IMR-90 (cell line): ENCODE measurements around the gene RMND5B. TPM values are rescaled to one million over a fixed set of nuclear protein-coding genes. Genes with fewer than 3 reads are reported as not detected.

ENCODE experiments used
- ATAC-seq: fragments of 200-7000 bp; cut with Tn5 transposase; 2 replicates; pipeline ENCODE4 v1.9.1; 2020; ENCODE audit warnings: low read depth, mild to moderate bottlenecking, moderate library complexity
- BruUV-seq: library from RNA; stranded (reverse); fragments of 400-500 nt; replicated peaks from 2 replicates; lab custom pipeline; 2021; lab: Mats Ljungman, UMichigan
- CTCF ChIA-PET: fragments of 300-600 bp; formaldehyde crosslinking; extraction: SDS; loops from one replicate; lab custom pipeline; 2021; ENCODE audit warnings: antibody characterized with exemption; lab: Yijun Ruan, JAX
- POLR2A ChIA-PET: fragments of 300-600 bp; sonication (Branson Sonifier 250); formaldehyde crosslinking; loops from one replicate; lab custom pipeline; 2022; ENCODE audit warnings: antibody characterized with exemption; ENCODE audit not compliant: unreplicated experiment; lab: Charles Lee
- DNase-seq: peaks from one replicate; pipeline ENCODE4 v3.0.0; 2013
- H2AFZ ChIP-seq: replicated peaks from 2 replicates; pipeline ENCODE3; 2013; ENCODE audit warnings: low read length, mild to moderate bottlenecking; ENCODE audit not compliant: poor library complexity
- H2AK5ac ChIP-seq: 2 replicates; pipeline ENCODE4 v1.6.1; 2013; ENCODE audit warnings: low read depth, low read length, inconsistent platforms
- H2AK9ac ChIP-seq: replicated peaks from 2 replicates; pipeline ENCODE3; 2013; ENCODE audit warnings: mild to moderate bottlenecking, low read depth, low read length, moderate library complexity; ENCODE audit not compliant: poor library complexity
- H2BK120ac ChIP-seq: 2 replicates; pipeline ENCODE4 v1.6.1; 2013; ENCODE audit warnings: low read depth, low read length, inconsistent platforms
- H2BK15ac ChIP-seq: 3 replicates; pipeline ENCODE4 v1.6.1; 2013; ENCODE audit warnings: low read depth, low read length, inconsistent platforms
- H2BK20ac ChIP-seq: 2 replicates; pipeline ENCODE4 v1.6.1; 2013; ENCODE audit warnings: low read depth, mild to moderate bottlenecking, inconsistent platforms, low read length, moderate library complexity
- H2BK5ac ChIP-seq: 2 replicates; pipeline ENCODE4 v1.6.1; 2013; ENCODE audit warnings: mild to moderate bottlenecking, low read depth, low read length, inconsistent platforms; ENCODE audit not compliant: poor library complexity, severe bottlenecking
- H3K14ac ChIP-seq: replicated peaks from 2 replicates; pipeline ENCODE4 v1.6.1; 2013; ENCODE audit warnings: low read depth, low read length, inconsistent platforms
- H3K18ac ChIP-seq: 2 replicates; pipeline ENCODE4 v1.6.1; 2013; ENCODE audit warnings: low read depth, low read length, control low read depth
- H3K23ac ChIP-seq: 2 replicates; pipeline ENCODE4 v1.6.1; 2013; ENCODE audit warnings: low read depth, low read length, inconsistent platforms
- H3K27ac ChIP-seq: 2 replicates; pipeline ENCODE4 v1.5.1; 2013; ENCODE audit warnings: mild to moderate bottlenecking, control low read depth, low read length; ENCODE audit not compliant: insufficient read depth
- H3K27me3 ChIP-seq: 2 replicates; pipeline ENCODE4 v1.6.1; 2013; ENCODE audit warnings: low read length; ENCODE audit not compliant: control insufficient read depth, insufficient read depth
- H3K36me3 ChIP-seq: 2 replicates; pipeline ENCODE4 v1.6.1; 2013; ENCODE audit warnings: low read length, mixed read lengths; ENCODE audit not compliant: control insufficient read depth, insufficient read depth
- H3K4ac ChIP-seq: 2 replicates; pipeline ENCODE4 v1.6.1; 2013; ENCODE audit warnings: low read depth, low read length, inconsistent platforms
- H3K4me1 ChIP-seq: 2 replicates; pipeline ENCODE4 v1.6.1; 2013; ENCODE audit warnings: low read length, mixed read lengths; ENCODE audit not compliant: control insufficient read depth, insufficient read depth
- H3K4me2 ChIP-seq: 2 replicates; pipeline ENCODE4 v1.6.1; 2013; ENCODE audit warnings: low read depth, mild to moderate bottlenecking, control low read depth, low read length, moderate library complexity
- H3K4me3 ChIP-seq: 2 replicates; pipeline ENCODE4 v1.5.1; 2013; ENCODE audit warnings: low read depth, mild to moderate bottlenecking, control low read depth, low read length, moderate library complexity; ENCODE audit not compliant: insufficient read depth
- H3K56ac ChIP-seq: 2 replicates; pipeline ENCODE4 v1.6.1; 2013; ENCODE audit warnings: low read length, inconsistent platforms; ENCODE audit not compliant: insufficient read depth; ENCODE audit errors: extremely low read depth
- H3K79me1 ChIP-seq, 2 experiments: 2 replicates each; pipeline ENCODE4 v1.6.1; 2013; ENCODE audit warnings: low read length in 2 of 2, inconsistent platforms in 1 of 2, low read depth in 1 of 2
- H3K9ac ChIP-seq: 2 replicates; pipeline ENCODE4 v1.6.1; 2013; ENCODE audit warnings: low read depth, low read length, control low read depth
- H3K9me1 ChIP-seq: 2 replicates; pipeline ENCODE4 v1.6.1; 2013; ENCODE audit warnings: low read length, inconsistent platforms; ENCODE audit not compliant: insufficient read depth
- H3K9me3 ChIP-seq: 2 replicates; pipeline ENCODE4 v1.6.1; 2013; ENCODE audit warnings: low read length; ENCODE audit not compliant: control insufficient read depth, insufficient read depth
- H4K20me1 ChIP-seq: 2 replicates; pipeline ENCODE4 v1.6.1; 2013; ENCODE audit warnings: low read length, inconsistent platforms; ENCODE audit not compliant: insufficient read depth
- H4K5ac ChIP-seq: 2 replicates; pipeline ENCODE4 v1.6.1; 2013; ENCODE audit warnings: mild to moderate bottlenecking, low read depth, low read length, control low read depth
- H4K8ac ChIP-seq, 2 experiments: 2 replicates each; pipeline ENCODE4 v1.6.1; 2013; ENCODE audit warnings: low read depth in 2 of 2, low read length in 2 of 2, control low read depth in 1 of 2, inconsistent platforms in 1 of 2
- H4K91ac ChIP-seq: 2 replicates; pipeline ENCODE4 v1.6.1; 2013; ENCODE audit warnings: low read depth, low read length, inconsistent platforms; ENCODE audit not compliant: insufficient read depth
- BHLHE40 ChIP-seq: fragments of 150-350 bp; IDR thresholded peaks from 2 replicates; pipeline ENCODE4 v1.6.1; 2016; ENCODE audit warnings: mild to moderate bottlenecking, low read depth, low read length
- CEBPB ChIP-seq: IDR thresholded peaks from 2 replicates; pipeline ENCODE4 v1.6.1; 2012; ENCODE audit warnings: low read depth, low read length, improper control_type of control experiment
- FOS ChIP-seq: fragments of 150-350 bp; IDR thresholded peaks from 2 replicates; pipeline ENCODE4 v1.6.1; 2016; ENCODE audit warnings: low read depth, low read length
- MAFK ChIP-seq: IDR thresholded peaks from 2 replicates; pipeline ENCODE4 v1.6.1; 2012; ENCODE audit warnings: low read depth, low read length, improper control_type of control experiment
- NFE2L2 ChIP-seq: fragments of 150-350 bp; IDR thresholded peaks from 2 replicates; pipeline ENCODE4 v1.6.1; 2016; ENCODE audit warnings: low read depth, mild to moderate bottlenecking, low read length
- RAD21 ChIP-seq: IDR thresholded peaks from 2 replicates; pipeline ENCODE4 v1.6.1; 2012; ENCODE audit warnings: low read length, improper control_type of control experiment
- RFX5 ChIP-seq: IDR thresholded peaks from 2 replicates; pipeline ENCODE4 v1.8.0; 2012; ENCODE audit warnings: low read depth, mild to moderate bottlenecking, low read length, moderate library complexity
- SMC3 ChIP-seq: fragments of 150-350 bp; IDR thresholded peaks from 2 replicates; pipeline ENCODE4 v1.6.1; 2016; ENCODE audit warnings: low read depth, mild to moderate bottlenecking, antibody characterized with exemption, low read length, moderate library complexity
- WGBS, 2 experiments: methylation state at CpG; one replicate each; pipeline versions ENCODE4 v1.1.5 to v1.1.7; 2013; ENCODE audit warnings: missing lambda C conversion rate in 2 of 2; ENCODE audit not compliant: insufficient read length in 1 of 2; ENCODE audit errors: extremely low coverage in 2 of 2; 5-methylcytosine and 5-hydroxymethylcytosine counted together
- dilution Hi-C: fragments of 300-500 bp; cut with HindIII; formaldehyde crosslinking; loops from one replicate; pipeline ENCODE4 v1.14.3; 2018; ENCODE audit warnings: low sequenced_read_pairs; ENCODE audit not compliant: unreplicated experiment
- in situ Hi-C: fragments of 300-500 bp; cut with MboI; formaldehyde crosslinking; loops from 3 replicates; pipeline ENCODE4 v1.14.3; 2019; ENCODE audit warnings: low sequenced_read_pairs, inconsistent platforms, mixed read lengths
- intact Hi-C: fragments of 100-400 bp; cut with micrococcal nuclease; formaldehyde crosslinking; loops from 2 replicates; pipeline ENCODE4 v1.10.0; 2022
- polyA plus RNA-seq, 3 experiments: library from polyadenylated mRNA; depleted of rRNA; stranded (reverse); fragments of >200 nt; gene quantifications; 2 replicates each; pipeline ENCODE4 v1.2.3, GENCODE V29; 2012; ENCODE audit warnings: low replicate concordance in 1 of 3
- total RNA-seq: library from RNA; depleted of rRNA; stranded (reverse); fragments of >200 nt; gene quantifications from 2 replicates; pipeline ENCODE4 v1.2.3, GENCODE V29; 2012
- TF ChIP-seq, protein P1 (sequence below): conservative IDR thresholded peaks from 2 replicates; pipeline ENCODE4 v1.5.1; 2012; ENCODE audit warnings: mild to moderate bottlenecking, low read depth, low read length, improper control_type of control experiment

RMND5B gene
- total and polyA plus RNA-seq, 2 of the 4 experiments (the other 2 are of a cell fraction) = 14.0 to 19.5 TPM

GRCh38 chr5:178145965-178146820 lies 15.4 kb downstream of the RMND5B start (continued):
- TF ChIP-seq FOS (no peak), MAFK (no peak)

- no peak overlapping the region for H3K18ac ChIP-seq
- intact Hi-C loops = no loop called here
- peaks cover 8 to 19% of the 10 kb centered on the region in 2 experiments for H3K79me1 ChIP-seq
- in situ Hi-C loops = loop anchor here (5.0 kb wide), 1 partner anchor 70 kb away; no protein-coding TSS in a partner anchor
- no peak overlapping the region for H2BK15ac ChIP-seq
- peaks cover 58% of the 10 kb centered on the region for H3K36me3 ChIP-seq
- no peak overlapping the region for H3K4me3 ChIP-seq
- ATAC-seq = no peak
- no peak overlapping the region for H3K4ac ChIP-seq
- no peak overlapping the region for H3K23ac ChIP-seq
- peaks cover 5% of the 10 kb centered on the region; the same call in 1 of the 2 replicates for H3K4me1 ChIP-seq
- DNase-seq = no peak
- H3K27ac ChIP-seq = no peak overlapping the region
- no peak overlapping the region for H2BK5ac ChIP-seq
- peaks cover 10% of the 10 kb centered on the region; the same call in 1 of the 2 replicates for H4K20me1 ChIP-seq
- H2AFZ ChIP-seq = no peak overlapping the region
- no peaks in the 10 kb centered on the region for H3K9me3 ChIP-seq
- no peak overlapping the region for H4K5ac ChIP-seq
- ChIA-PET POLR2A (no interaction called here), CTCF (no interaction called here)
- BruUV-seq = no TSS peak
- no peak overlapping the region for H2BK120ac ChIP-seq
- H3K4me2 ChIP-seq = no peak overlapping the region
- H4K91ac ChIP-seq = no peak overlapping the region
- H2BK20ac ChIP-seq = no peak overlapping the region
- no peak overlapping the region for H3K56ac ChIP-seq
- no peak for TF ChIP-seq RFX5
- TF ChIP-seq CEBPB = no peak
- TF ChIP-seq RAD21 = no peak
- TF ChIP-seq MAFK = no peak
- TF ChIP-seq BHLHE40 = no peak
- TF ChIP-seq SMC3 = no peak
- no peak for TF ChIP-seq NFE2L2
- no peak for TF ChIP-seq FOS
- TF ChIP-seq, protein P1, sequence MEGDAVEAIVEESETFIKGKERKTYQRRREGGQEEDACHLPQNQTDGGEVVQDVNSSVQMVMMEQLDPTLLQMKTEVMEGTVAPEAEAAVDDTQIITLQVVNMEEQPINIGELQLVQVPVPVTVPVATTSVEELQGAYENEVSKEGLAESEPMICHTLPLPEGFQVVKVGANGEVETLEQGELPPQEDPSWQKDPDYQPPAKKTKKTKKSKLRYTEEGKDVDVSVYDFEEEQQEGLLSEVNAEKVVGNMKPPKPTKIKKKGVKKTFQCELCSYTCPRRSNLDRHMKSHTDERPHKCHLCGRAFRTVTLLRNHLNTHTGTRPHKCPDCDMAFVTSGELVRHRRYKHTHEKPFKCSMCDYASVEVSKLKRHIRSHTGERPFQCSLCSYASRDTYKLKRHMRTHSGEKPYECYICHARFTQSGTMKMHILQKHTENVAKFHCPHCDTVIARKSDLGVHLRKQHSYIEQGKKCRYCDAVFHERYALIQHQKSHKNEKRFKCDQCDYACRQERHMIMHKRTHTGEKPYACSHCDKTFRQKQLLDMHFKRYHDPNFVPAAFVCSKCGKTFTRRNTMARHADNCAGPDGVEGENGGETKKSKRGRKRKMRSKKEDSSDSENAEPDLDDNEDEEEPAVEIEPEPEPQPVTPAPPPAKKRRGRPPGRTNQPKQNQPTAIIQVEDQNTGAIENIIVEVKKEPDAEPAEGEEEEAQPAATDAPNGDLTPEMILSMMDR = no peak
- dilution Hi-C loops = no loop called here
- H3K9ac ChIP-seq = no peak overlapping the region
- WGBS, 2 experiments = 95% methylated on average over 11 of the region's 15 CpGs; no CpG with 5 or more reads in 1 of the 2 experiments
- no peaks in the 10 kb centered on the region for H3K27me3 ChIP-seq
- H2AK5ac ChIP-seq = no peak overlapping the region
- no peak overlapping the region for H2AK9ac ChIP-seq
- 0 out of 2 replicates have a peak, but pooled peaks cover 2% of the 10 kb centered on the region for H3K9me1 ChIP-seq
- H4K8ac ChIP-seq = no peak overlapping the region
- no peak overlapping the region for H3K14ac ChIP-seq
Measured at GRCh38 chr5:178147406-178147805, 16.6 kb downstream of the RMND5B start.
